Measurements from ENCODE around the gene NTN1.

Gene NTN1

GRCh38 chr17:9200699-9201359 is 179.5 kb downstream of the NTN1 start:
- DNase-seq, result no peak

GRCh38 chr17:9202532-9202931 is 181.2 kb downstream of the NTN1 start:
- no peak for DNase-seq

GRCh38 chr17:9203771-9204425 is 182.6 kb downstream of the NTN1 start:
- DNase-seq, result peak in 1 of 2 donors; percentile 11

GRCh38 chr17:9204637-9205329 is 183.5 kb downstream of the NTN1 start:
- no peak for DNase-seq

- DNase-seq, result no peak
These were observed 184.5 kb downstream of the NTN1 start for GRCh38 chr17:9205520-9206409.

GRCh38 chr17:9206410-9206703 is 185.0 kb downstream of the NTN1 start:
- DNase-seq, result no peak

- no peak for DNase-seq
These were observed 185.5 kb downstream of the NTN1 start for GRCh38 chr17:9206741-9207332.

- DNase-seq, result no peak
These were observed 187.2 kb downstream of the NTN1 start for GRCh38 chr17:9208381-9209105.

GRCh38 chr17:9209347-9209746 is 188.0 kb downstream of the NTN1 start:
- DNase-seq, result no peak

GRCh38 chr17:9209781-9210370 is 188.6 kb downstream of the NTN1 start:
- no peak for DNase-seq

GRCh38 chr17:9211133-9211765 is 189.9 kb downstream of the NTN1 start:
- DNase-seq, result no peak

GRCh38 chr17:9212376-9213302 is 191.3 kb downstream of the NTN1 start:
- no peak for DNase-seq

- no peak for DNase-seq
These were observed 192.0 kb downstream of the NTN1 start for GRCh38 chr17:9213303-9213640.

- DNase-seq, result no peak
These were observed 194.2 kb downstream of the NTN1 start for GRCh38 chr17:9215465-9215864.

GRCh38 chr17:9217151-9218056 is 196.1 kb downstream of the NTN1 start:
- DNase-seq, result no peak

GRCh38 chr17:9218064-9218635 is 196.8 kb downstream of the NTN1 start:
- DNase-seq, result no peak

- no peak for DNase-seq
These were observed 197.6 kb downstream of the NTN1 start for GRCh38 chr17:9218911-9219310.

GRCh38 chr17:9219631-9220397 is 198.5 kb downstream of the NTN1 start:
- no peak for DNase-seq
